ENCODE data around the gene PTPRO. TPM values are rescaled to one million over a fixed set of nuclear protein-coding genes. Genes with fewer than 3 reads are reported as not detected.

PTPRO gene
- total RNA-seq, 2 donors from 2014 or later = 1.1 to 4.5 TPM

- ATAC-seq = no peak
- H3K4me1 Mint-ChIP-seq = no peaks in the 10 kb centered on the region
- H3K4me3 Mint-ChIP-seq = no peak overlapping the region
- peaks cover 4% of the 10 kb centered on the region for H3K36me3 Mint-ChIP-seq (ENCODE audit: low read depth)
- no peaks in the 10 kb centered on the region for H3K9me3 ChIP-seq (ENCODE audit: control insufficient read depth, low read length, poor library complexity, severe bottlenecking)
- H3K27ac Mint-ChIP-seq = no peak overlapping the region
- DNase-seq = no peak
- H3K27me3 Mint-ChIP-seq = peaks cover 19% of the 10 kb centered on the region
Measured at GRCh38 chr12:15627995-15628945, 306.0 kb downstream of the PTPRO start.

GRCh38 chr12:15629108-15629507 is 306.8 kb downstream of the PTPRO start:
- Mint-ChIP-seq H3K4me3 (no peak overlapping the region), H3K27me3 (peaks cover 23% of the 10 kb centered on the region), H3K4me1 (no peaks in the 10 kb centered on the region), H3K27ac (no peak overlapping the region), H3K36me3 (ENCODE audit: low read depth) (peaks cover 4% of the 10 kb centered on the region)
- DNase-seq (no peak), ATAC-seq (no peak)
- no peaks in the 10 kb centered on the region for H3K9me3 ChIP-seq (ENCODE audit: control insufficient read depth, low read length, poor library complexity, severe bottlenecking)

- peaks cover 24% of the 10 kb centered on the region for H3K27me3 Mint-ChIP-seq
- no peak for DNase-seq
- no peaks in the 10 kb centered on the region for H3K4me1 Mint-ChIP-seq
- no peak overlapping the region for H3K4me3 Mint-ChIP-seq
- no peak for ATAC-seq
- no peaks in the 10 kb centered on the region for H3K9me3 ChIP-seq (ENCODE audit: control insufficient read depth, low read length, poor library complexity, severe bottlenecking)
- peaks cover 4% of the 10 kb centered on the region for H3K36me3 Mint-ChIP-seq (ENCODE audit: low read depth)
- no peak overlapping the region for H3K27ac Mint-ChIP-seq
Measured at GRCh38 chr12:15629761-15630160, 307.5 kb downstream of the PTPRO start.

GRCh38 chr12:15631007-15631715 is 308.9 kb downstream of the PTPRO start:
- H3K27ac Mint-ChIP-seq = no peak overlapping the region
- no peaks in the 10 kb centered on the region for H3K4me1 Mint-ChIP-seq
- no peak for ATAC-seq

GRCh38 chr12:15632708-15633107 is 310.4 kb downstream of the PTPRO start:
- H3K27me3 Mint-ChIP-seq = peaks cover 16% of the 10 kb centered on the region
- no peaks in the 10 kb centered on the region for H3K9me3 ChIP-seq (ENCODE audit: control insufficient read depth, low read length, poor library complexity, severe bottlenecking)
- no peaks in the 10 kb centered on the region for H3K4me1 Mint-ChIP-seq
- H3K36me3 Mint-ChIP-seq (ENCODE audit: low read depth) = no peaks in the 10 kb centered on the region
- H3K27ac Mint-ChIP-seq = no peak overlapping the region
- DNase-seq = no peak
- ATAC-seq = no peak
- H3K4me3 Mint-ChIP-seq = no peak overlapping the region

More at GRCh38 chr12:15631007-15631715, 308.9 kb downstream of the PTPRO start:
- Mint-ChIP-seq H3K36me3 (ENCODE audit: low read depth) (peaks cover 4% of the 10 kb centered on the region), H3K27me3 (peaks cover 12% of the 10 kb centered on the region), H3K4me3 (no peak overlapping the region)
- no peak for DNase-seq
- no peaks in the 10 kb centered on the region for H3K9me3 ChIP-seq (ENCODE audit: control insufficient read depth, low read length, poor library complexity, severe bottlenecking)

- Mint-ChIP-seq H3K27ac (no peak overlapping the region), H3K4me3 (no peak overlapping the region), H3K27me3 (peaks cover 16% of the 10 kb centered on the region), H3K36me3 (ENCODE audit: low read depth) (no peaks in the 10 kb centered on the region), H3K4me1 (no peaks in the 10 kb centered on the region)
- H3K9me3 ChIP-seq (ENCODE audit: control insufficient read depth, low read length, poor library complexity, severe bottlenecking) = no peaks in the 10 kb centered on the region
- ATAC-seq (no peak), DNase-seq (no peak)
Measured at GRCh38 chr12:15633201-15633600, 310.9 kb downstream of the PTPRO start.

GRCh38 chr12:15634010-15634683 is 311.8 kb downstream of the PTPRO start:
- peaks cover 16% of the 10 kb centered on the region for H3K27me3 Mint-ChIP-seq
- H3K4me1 Mint-ChIP-seq = no peaks in the 10 kb centered on the region
- H3K9me3 ChIP-seq (ENCODE audit: control insufficient read depth, low read length, poor library complexity, severe bottlenecking) = no peaks in the 10 kb centered on the region
- no peak overlapping the region for H3K4me3 Mint-ChIP-seq
- no peak for ATAC-seq
- H3K27ac Mint-ChIP-seq = no peak overlapping the region
- no peaks in the 10 kb centered on the region for H3K36me3 Mint-ChIP-seq (ENCODE audit: low read depth)
- no peak for DNase-seq

GRCh38 chr12:15636060-15636890 is 314.0 kb downstream of the PTPRO start:
- no peak for DNase-seq
- ATAC-seq = no peak
- peaks cover 20% of the 10 kb centered on the region for H3K27me3 Mint-ChIP-seq
- H3K9me3 ChIP-seq (ENCODE audit: control insufficient read depth, low read length, poor library complexity, severe bottlenecking) = no peaks in the 10 kb centered on the region
- no peak overlapping the region for H3K27ac Mint-ChIP-seq
- no peak overlapping the region for H3K4me3 Mint-ChIP-seq
- H3K36me3 Mint-ChIP-seq (ENCODE audit: low read depth) = peaks cover 4% of the 10 kb centered on the region
- no peaks in the 10 kb centered on the region for H3K4me1 Mint-ChIP-seq

GRCh38 chr12:15638231-15638630 is 315.9 kb downstream of the PTPRO start:
- Mint-ChIP-seq H3K27me3 (peaks cover 16% of the 10 kb centered on the region), H3K36me3 (ENCODE audit: low read depth) (peaks cover 4% of the 10 kb centered on the region), H3K27ac (no peak overlapping the region), H3K4me1 (no peaks in the 10 kb centered on the region), H3K4me3 (no peak overlapping the region)
- no peak for DNase-seq
- no peak for ATAC-seq
- no peaks in the 10 kb centered on the region for H3K9me3 ChIP-seq (ENCODE audit: control insufficient read depth, low read length, poor library complexity, severe bottlenecking)

- H3K36me3 Mint-ChIP-seq (ENCODE audit: low read depth) = peaks cover 4% of the 10 kb centered on the region
- ATAC-seq (no peak), DNase-seq (no peak)
- H3K9me3 ChIP-seq (ENCODE audit: control insufficient read depth, low read length, poor library complexity, severe bottlenecking) = no peaks in the 10 kb centered on the region
- no peaks in the 10 kb centered on the region for H3K4me1 Mint-ChIP-seq
- no peak overlapping the region for H3K27ac Mint-ChIP-seq
- H3K4me3 Mint-ChIP-seq = no peak overlapping the region
- peaks cover 4% of the 10 kb centered on the region for H3K27me3 Mint-ChIP-seq
Measured at GRCh38 chr12:15644700-15645099, 322.4 kb downstream of the PTPRO start.

GRCh38 chr12:15646581-15646980 is 324.3 kb downstream of the PTPRO start:
- no peaks in the 10 kb centered on the region for H3K9me3 ChIP-seq (ENCODE audit: control insufficient read depth, low read length, poor library complexity, severe bottlenecking)
- Mint-ChIP-seq H3K4me3 (no peak overlapping the region), H3K4me1 (peaks cover 6% of the 10 kb centered on the region), H3K27ac (no peak overlapping the region), H3K27me3 (peaks cover 8% of the 10 kb centered on the region), H3K36me3 (ENCODE audit: low read depth) (peaks cover 5% of the 10 kb centered on the region)
- no peak for ATAC-seq
- no peak for DNase-seq
